AG09319 (cell line): ENCODE data around the gene RIPK3.

Experiments
- DNase-seq: peaks from one replicate; pipeline ENCODE4 v3.0.0-alpha.2; 2010; ENCODE audit warnings: low read depth; ENCODE audit errors: extremely low read depth
- CTCF ChIP-seq: IDR thresholded peaks from 2 replicates; pipeline ENCODE4 v1.5.1; 2011; ENCODE audit warnings: low read depth, mild to moderate bottlenecking, inconsistent platforms, low read length, moderate library complexity

The RIPK3 gene

DNA sequence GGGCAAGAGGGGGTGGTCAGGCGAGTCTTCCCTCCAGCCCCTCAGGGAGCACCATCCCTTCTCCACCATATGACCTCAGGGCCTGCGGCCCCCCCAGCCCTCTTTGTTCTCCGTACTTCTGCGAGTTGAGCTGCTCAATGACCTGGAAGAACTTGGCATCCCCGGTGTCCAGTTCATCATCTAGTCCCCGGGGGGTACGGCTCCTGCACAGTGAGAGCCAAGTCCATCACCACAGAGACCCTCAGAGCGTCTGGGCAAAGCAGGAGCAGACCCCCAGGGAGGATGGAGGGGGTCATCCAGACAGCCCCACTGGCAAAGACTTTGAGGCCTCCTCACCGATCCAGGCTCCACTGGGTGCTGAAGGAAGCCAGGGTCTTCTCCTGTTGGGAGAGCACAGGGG lies 13.8 kb downstream of the RIPK3 start:
- no peak for TF ChIP-seq CTCF
- no peak for DNase-seq

DNA sequence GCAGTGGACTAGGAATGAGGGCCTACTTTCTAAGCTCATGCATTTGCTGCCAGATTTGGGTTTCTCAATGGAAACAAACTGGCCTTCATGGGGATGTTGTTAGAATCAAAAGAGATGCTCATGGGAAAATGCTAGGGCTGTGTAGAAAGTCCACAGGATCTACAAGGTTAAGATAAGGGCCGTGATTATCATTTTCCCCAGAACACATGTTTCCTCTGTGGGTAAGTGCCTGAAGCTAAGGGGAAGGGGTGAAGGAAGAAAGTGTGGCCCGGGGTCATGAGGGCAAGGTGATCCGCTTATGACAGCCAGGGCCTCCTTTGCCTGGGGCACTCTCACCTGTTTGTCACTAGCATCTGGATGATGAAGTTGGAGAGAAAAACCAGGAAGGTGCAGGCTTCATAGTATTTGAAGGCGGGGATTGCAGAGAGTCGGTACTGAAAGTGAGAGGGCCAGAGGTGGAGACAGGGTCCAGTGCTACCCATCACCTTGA lies 14.7 kb downstream of the RIPK3 start:
- TF ChIP-seq CTCF: no peak
- no peak for DNase-seq

- no peak for TF ChIP-seq CTCF
- no peak for DNase-seq
Measured at GRCh38 chr14:24324024-24324423, 15.8 kb downstream of the RIPK3 start.

DNA sequence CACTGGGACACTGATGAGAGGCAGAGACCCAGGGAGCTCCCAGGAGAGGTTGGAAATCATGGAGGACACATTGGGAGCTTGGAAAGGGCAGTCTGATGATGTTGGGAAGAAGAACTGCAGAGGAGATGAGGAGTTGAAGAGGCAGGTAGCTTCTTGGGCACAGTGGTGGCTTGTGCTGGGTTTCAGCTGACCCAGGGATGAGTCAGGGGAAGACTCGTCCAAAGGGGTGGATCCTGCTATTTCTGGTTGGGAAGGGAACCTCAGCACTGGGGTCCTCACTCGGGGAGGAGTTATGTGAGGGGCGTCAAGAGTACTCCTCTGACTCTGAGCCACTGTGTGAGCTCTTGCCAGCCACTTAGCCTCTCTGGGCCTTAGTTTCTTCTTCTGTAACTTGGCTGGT lies 16.4 kb downstream of the RIPK3 start:
- DNase-seq: no peak
- TF ChIP-seq CTCF: no peak

GRCh38 chr14:24322672-24323071 lies 17.1 kb downstream of the RIPK3 start:
- no peak for DNase-seq
- no peak for TF ChIP-seq CTCF

- DNase-seq: no peak
- no peak for TF ChIP-seq CTCF
Measured at GRCh38 chr14:24321212-24321975, 18.4 kb downstream of the RIPK3 start.

DNA sequence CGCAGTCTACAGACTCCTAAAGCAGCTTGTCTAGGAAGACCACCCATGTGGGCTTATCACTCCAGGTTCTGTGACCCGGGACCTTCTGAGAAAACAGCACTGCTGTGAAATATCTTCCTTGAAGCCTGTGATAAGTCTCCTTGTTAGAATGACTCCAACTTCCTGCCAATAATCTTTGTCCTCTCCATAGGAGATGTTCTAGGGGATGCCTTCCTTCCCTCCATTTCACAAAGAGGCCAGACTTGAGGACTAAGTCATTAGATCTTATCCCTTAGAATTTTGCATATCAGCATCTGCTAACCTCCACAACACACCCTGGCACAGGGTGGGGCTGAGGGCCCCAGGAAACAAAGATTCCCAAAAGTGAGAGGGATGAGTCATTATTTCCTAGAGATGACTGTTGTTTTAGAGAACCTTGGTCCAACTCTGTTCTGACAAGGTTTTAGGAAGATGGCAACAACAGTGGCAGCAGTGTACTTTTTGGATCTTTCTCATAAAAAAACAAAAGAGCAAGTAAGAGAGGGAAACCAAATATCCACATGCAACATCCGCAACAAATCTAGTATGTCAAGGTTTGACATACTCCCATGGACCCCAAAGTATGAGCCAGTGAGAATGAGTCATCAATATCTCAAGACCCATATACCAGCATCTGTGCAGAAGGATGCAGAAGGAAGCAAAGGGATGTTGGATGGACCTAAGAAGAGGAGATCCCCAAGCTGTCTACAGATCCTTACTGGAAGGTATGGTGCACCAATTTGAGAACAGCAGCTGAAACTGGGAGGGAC lies 22.5 kb downstream of the RIPK3 start:
- TF ChIP-seq CTCF: no peak
- DNase-seq: no peak
